ENCODE measurements around the gene LRIG3. TPM values are rescaled to one million over a fixed set of nuclear protein-coding genes. Genes with fewer than 3 reads are reported as not detected.

The LRIG3 gene
- total and polyA plus RNA-seq, 9 of the 15 experiments (the other 6 are each of a cell fraction or from before 2014, with no cell fraction given) = 0.18 TPM; not detected in 8

- TF ChIP-seq POLR2G (IDR thresholded peaks at IDR 0.05; ENCODE audit: low read depth, low read length) (no peak), HNRNPK (IDR thresholded peaks at IDR 0.05; ENCODE audit: low read depth, low read length, poor library complexity, severe bottlenecking) (no peak), HDAC1 (IDR thresholded peaks at IDR 0.05) (no peak), USF2 (CRISPR knock-in tag; IDR thresholded peaks at IDR 0.05) (no peak), GATA2 (CRISPR knock-in tag; IDR thresholded peaks at IDR 0.05) (no peak), CHD4 (IDR thresholded peaks at IDR 0.05; ENCODE audit: insufficient read depth, insufficient replicate concordance, low read depth, low read length, poor library complexity, severe bottlenecking) (no peak)
Measured at GRCh38 chr12:58967561-58967960, 47.3 kb upstream of the LRIG3 start (continued).

- no peaks in the 10 kb centered on the region for H3K9me1 ChIP-seq (ENCODE audit: control insufficient read depth, insufficient read depth, low read length)
- in situ Hi-C loops (cut with MboI) = no loop called here
Measured at GRCh38 chr12:58966939-58967338, 46.6 kb upstream of the LRIG3 start.

More at GRCh38 chr12:58966939-58967338, 46.6 kb upstream of the LRIG3 start:
- Histone ChIP-seq H3K9ac (ENCODE audit: insufficient read depth in 1 of 2, low read depth in 2 of 2, low read length in 2 of 2) (no peak overlapping the region), H2AFZ (ENCODE audit: low read depth, low read length) (no peak overlapping the region), H3K4me3 (no peak overlapping the region), H3K79me2 (ENCODE audit: control insufficient read depth, insufficient read depth, low read length) (no peaks in the 10 kb centered on the region), H3K27ac (ENCODE audit: extremely low read depth, low read depth, low read length) (no peak overlapping the region), H3K9me3 (replicated peaks; ENCODE audit: control insufficient read depth, insufficient read depth, low read depth, low read length) (no peaks in the 10 kb centered on the region), H4K20me1 (replicated peaks; ENCODE audit: control insufficient read depth, insufficient read depth, low read length) (no peaks in the 10 kb centered on the region), H3K27me3 (ENCODE audit: control insufficient read depth in 2 of 2, insufficient read depth in 2 of 2, low read length in 2 of 2) (no peaks in the 10 kb centered on the region), H3K36me3 (ENCODE audit: control insufficient read depth, insufficient read depth, low read length) (no peaks in the 10 kb centered on the region), H3K4me2 (ENCODE audit: insufficient read depth, low read length) (no peak overlapping the region), H3K4me1 (replicated peaks in 1 of 2; ENCODE audit: control insufficient read depth in 2 of 2, insufficient read depth in 2 of 2, low read length in 2 of 2) (no peaks in the 10 kb centered on the region)
- CTCF ChIA-PET (ENCODE audit: low intra/inter-chr PET ratio) = interaction anchor here (0.6 kb wide), 1 partner anchor 32 kb away, joined by 4 read pairs; no protein-coding TSS in a partner anchor
- no peak for FAIRE-seq
- no TSS peak for BruUV-seq (replicated peaks)
- WGBS (ENCODE audit: insufficient coverage, low coverage, missing lambda C conversion rate) = 0% methylated on average over 2 of the region's 2 CpGs
- DNase-seq (ENCODE audit: extremely low read depth in 1 of 4, low spot score in 3 of 4) = no peak
- intact Hi-C loops (cut with micrococcal nuclease) = no loop called here
- no peak for TF ChIP-seq SIX5 (IDR thresholded peaks at IDR 0.05; ENCODE audit: borderline replicate concordance in 1 of 2, insufficient read depth in 1 of 2, low read depth in 1 of 2, low read length in 2 of 2)
- TF ChIP-seq MAFG (tag; conservative IDR thresholded peaks at IDR 0.05) = peak; percentile 54; the same call in 1 of the 2 replicates
- TF ChIP-seq SIRT6 (IDR thresholded peaks at IDR 0.05; ENCODE audit: low read depth, low read length) = no peak
- peak; percentile 50; the same call in 1 of the 2 replicates for TF ChIP-seq NFE2L1 (tag; IDR thresholded peaks at IDR 0.05; ENCODE audit: borderline replicate concordance, low read depth)
- no peak for TF ChIP-seq MBD2 (IDR thresholded peaks at IDR 0.05; ENCODE audit: borderline replicate concordance, low read depth)
- no peak for TF ChIP-seq SMC3 (conservative IDR thresholded peaks at IDR 0.05; ENCODE audit: insufficient read depth, low read depth, low read length)
- no peak for TF ChIP-seq ZNF143 (CRISPR knock-in tag; IDR thresholded peaks at IDR 0.05)
- no peak for TF ChIP-seq NR2C1 (IDR thresholded peaks at IDR 0.05)
- no peak for TF ChIP-seq NR2C1 (tag; IDR thresholded peaks at IDR 0.05)
- TF ChIP-seq ATF7 (IDR thresholded peaks at IDR 0.05) = no peak
- TF ChIP-seq FOXA1 (IDR thresholded peaks at IDR 0.05; ENCODE audit: borderline replicate concordance) = no peak
- TF ChIP-seq ZNF445 (CRISPR knock-in tag; IDR thresholded peaks at IDR 0.05; ENCODE audit: low read depth) = no peak
- no peak for TF ChIP-seq ZNF140 (CRISPR knock-in tag; IDR thresholded peaks at IDR 0.05)
- no peak for TF ChIP-seq SAP30 (IDR thresholded peaks at IDR 0.05; ENCODE audit: borderline replicate concordance, insufficient read depth, low read depth, low read length, poor library complexity, severe bottlenecking)
- ATAC-seq = no peak
- POLR2A ChIA-PET = no interaction called here

Data from K562 (cell line).